DND-41 (cell line): ENCODE data around the gene TMEM151A.

Experiments
- CTCF ChIP-seq: IDR thresholded peaks from 2 replicates; pipeline ENCODE4 v1.5.1; 2012; ENCODE audit warnings: borderline replicate concordance, low read length, moderate library complexity, mild to moderate bottlenecking; ENCODE audit not compliant: poor library complexity, severe bottlenecking; ENCODE audit errors: extremely low read depth
- EZH2 ChIP-seq: IDR thresholded peaks from 3 replicates; pipeline ENCODE4 v1.6.1; 2012; ENCODE audit warnings: borderline replicate concordance, low read depth, mild to moderate bottlenecking, moderate library complexity, low read length, inconsistent platforms; ENCODE audit not compliant: severe bottlenecking

- no peak for TF ChIP-seq CTCF
- no peak for TF ChIP-seq EZH2
Measured at GRCh38 chr11:66284526-66285078, 7.1 kb upstream of the TMEM151A start.
